HG03565 (cell line): ENCODE data around the gene ARFGAP3.

Source experiments
- ATAC-seq: cut with Tn5 transposase; IDR thresholded peaks from one replicate; pipeline ENCODE4 v1.9.1; 2021; ENCODE audit warnings: mild to moderate bottlenecking, moderate library complexity; ENCODE audit not compliant: unreplicated experiment

Gene ARFGAP3

DNA sequence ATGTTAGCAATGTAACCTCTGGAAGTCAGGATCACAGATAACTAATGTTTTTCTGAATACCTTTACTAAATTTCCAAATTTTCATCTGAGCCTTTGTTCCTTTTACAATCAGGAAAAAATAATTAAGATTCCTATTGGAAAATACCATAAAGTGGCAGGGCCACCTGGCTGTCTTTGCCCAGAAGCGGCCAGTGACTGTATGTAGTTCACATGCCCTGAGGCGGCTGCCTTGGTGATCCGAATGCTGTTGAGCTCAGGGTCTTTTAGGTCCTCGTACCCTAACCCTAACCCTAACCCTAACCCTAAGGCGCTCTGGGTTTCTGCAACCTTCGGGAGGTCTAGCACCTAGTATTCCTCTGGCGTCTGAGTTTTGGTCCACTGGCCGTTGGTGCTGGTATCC is 8.5 kb upstream of the ARFGAP3 start:
- no peak for ATAC-seq

DNA sequence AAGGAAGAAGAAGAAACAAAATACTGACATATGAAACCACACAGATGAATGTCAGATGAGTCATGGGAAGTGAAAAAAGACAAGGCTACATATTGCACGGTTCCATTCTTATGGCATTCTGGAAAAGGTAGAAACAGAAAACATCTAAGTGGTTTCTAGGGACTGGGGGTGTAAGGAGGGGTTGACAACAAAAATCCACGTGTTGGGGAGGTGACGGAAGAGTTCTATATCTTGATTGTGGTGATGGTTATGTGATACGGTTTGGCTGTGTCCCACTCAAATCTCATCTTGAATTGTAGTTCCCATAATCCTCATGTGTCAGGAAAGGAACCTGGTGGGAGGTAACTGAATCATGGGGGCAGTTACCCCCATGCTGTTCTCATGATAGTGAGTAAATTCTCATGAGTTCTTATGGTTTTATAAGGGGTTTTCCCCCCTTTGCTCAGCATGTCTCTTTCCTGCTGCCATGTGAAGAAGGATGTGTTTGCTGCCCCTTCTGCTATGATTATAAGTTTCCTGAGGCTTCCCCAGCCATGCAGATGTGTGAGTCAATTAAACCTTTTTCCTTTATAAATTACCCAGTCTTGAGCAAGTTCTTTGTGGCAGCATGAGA is 6.4 kb upstream of the ARFGAP3 start:
- ATAC-seq: no peak

DNA sequence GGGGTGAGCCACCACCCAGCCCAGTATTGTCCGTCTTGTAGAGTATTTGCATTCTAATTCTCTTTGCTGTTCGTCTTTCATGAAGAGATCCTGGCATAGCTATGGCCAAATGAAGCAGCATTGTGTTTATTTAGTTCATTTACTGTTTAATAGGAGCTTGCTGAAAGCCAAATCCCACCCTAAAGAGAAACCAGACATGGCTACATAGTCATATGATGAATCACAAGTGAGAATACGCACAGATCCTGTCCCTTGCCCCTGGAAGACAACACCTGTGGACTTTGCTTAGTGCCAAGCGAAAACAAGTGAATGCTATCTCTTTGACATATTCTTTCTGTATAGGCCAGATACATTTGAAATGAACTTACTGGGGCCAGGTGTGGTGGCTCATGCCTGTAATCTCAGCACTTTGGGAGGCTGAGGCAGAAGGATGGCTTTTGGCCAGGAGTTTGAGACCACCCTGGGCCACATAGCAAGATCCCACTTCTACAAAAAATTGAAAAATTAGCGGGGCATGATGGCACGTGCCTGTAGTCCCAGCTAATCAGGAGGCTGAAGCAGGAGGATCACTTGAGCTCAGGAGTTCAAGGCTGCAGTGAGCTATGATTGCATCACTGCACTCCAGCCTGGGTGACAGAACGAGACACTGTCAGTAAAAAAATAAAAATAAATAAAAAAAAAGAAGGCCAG is 5.1 kb upstream of the ARFGAP3 start:
- no peak for ATAC-seq

DNA sequence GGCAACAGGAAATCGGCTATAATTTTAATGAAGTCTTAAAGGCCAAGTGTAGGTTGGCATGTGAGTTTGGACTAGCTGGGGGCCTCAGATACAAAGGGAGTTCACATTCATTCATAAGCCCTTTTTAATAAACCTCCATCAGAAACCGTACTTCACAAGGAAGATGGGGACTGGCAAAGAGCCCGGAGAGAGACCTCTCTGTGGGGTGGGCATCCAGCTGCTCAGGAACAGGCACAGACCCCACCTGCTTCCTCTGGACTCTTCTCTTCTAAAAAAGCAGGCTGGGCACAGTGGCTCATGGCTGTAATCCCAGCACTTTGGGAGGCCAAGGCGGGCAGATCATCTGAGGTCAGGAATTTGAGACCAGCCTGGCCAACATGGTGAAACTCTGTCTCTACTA is 3.9 kb upstream of the ARFGAP3 start:
- no peak for ATAC-seq

- ATAC-seq: no peak
Measured at GRCh38 chr22:42857845-42858481, 890 bp upstream of the ARFGAP3 start.

DNA sequence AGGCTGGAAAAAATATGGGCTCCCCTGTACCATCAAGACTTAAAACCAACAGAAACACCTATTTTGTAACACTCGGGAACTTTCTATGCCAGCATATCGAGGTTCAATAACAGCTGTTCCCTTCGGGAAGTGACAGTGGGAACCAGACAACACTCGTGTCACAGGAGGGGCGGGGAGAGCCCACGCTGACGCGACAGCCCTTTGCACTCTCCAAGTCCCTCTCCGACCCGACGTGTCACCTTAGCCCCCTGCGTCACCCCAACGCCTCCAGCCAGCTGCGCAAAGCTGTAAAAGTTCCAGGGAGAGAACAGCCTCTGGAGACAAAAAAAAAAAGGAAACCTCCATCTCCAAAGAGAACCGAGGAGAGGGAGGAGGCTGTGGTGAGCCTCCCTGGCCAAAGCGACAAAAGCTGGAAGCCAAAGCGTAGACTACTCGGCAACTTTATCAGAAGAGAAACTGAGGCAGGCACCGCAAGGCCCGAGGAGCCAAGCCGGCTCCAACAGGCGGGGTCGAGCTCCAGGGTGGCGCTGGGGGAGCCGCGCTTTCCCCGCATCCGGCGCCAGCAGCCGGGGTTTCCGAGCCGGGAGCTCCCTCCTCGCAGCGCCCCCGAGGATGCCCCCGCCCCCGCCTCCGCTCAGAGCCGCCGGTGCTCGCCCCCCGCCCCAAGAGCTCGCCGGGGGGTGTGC is 751 bp downstream of the ARFGAP3 start:
- peak; percentile 17 for ATAC-seq

DNA sequence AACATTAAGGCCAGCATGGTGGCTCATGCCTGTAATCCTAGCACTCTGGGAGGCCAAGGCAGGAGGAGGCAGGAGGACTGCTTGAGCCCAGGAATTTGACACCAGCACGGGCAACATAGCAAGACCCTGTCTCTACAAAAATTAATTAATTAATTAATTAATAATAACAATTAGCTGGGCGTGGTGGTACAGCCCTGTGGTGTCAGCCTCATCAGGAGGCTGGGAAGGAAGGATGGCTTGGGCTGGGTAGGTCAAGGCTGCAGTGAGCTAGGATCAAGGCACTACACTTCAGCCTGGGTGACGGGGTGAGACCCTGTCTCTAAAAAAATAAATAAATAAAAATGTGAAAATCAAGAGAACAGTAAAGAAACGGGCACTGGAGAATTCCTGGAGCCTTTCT is 1.4 kb downstream of the ARFGAP3 start:
- ATAC-seq: no peak

DNA sequence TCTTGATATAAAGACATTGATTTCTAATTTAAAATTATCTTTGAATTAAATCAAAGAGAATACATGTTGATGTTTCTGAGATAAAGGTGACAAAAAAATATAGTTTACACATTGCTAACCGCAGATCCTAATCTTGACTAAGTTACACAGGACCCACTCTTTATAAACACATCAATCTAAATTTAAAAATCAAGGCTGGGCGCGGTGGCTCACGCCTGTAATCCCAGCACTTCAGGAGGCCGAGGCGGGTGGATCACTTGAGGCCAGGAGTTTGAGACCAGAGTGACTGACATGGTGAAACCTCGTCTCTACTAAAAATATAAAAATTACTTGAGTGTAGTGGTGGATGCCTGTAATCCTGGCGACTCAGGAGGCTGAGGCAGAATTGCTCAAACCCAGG is 1.9 kb downstream of the ARFGAP3 start:
- ATAC-seq: no peak

DNA sequence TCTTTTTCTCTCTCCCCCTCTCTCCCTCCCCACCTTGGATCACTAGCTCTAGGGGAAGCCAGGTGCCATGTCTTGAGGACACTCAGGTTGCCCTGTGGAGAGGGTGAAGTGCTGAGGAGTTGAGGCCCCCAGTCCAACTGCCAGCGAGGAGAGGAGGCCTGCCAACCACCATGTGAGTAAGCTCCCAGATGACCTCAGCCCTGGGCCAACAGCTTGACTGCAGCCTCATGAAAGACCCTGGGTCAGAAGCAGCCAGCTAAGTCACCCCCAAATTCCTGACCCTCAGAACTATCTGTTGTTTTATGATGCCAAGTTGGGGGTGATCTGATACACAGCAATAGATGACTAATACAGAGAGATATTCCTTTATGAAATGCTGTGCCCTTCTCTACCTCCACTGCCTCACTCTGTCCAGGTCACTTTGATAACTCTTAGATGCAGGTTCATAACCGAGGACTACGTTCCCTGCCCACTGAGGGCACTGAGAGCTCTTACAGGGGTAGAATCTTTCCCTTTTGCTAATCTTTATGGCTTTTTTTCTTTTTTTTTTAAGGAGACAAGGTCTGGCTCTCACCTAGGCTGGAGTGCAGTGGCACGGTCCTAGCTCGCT is 8.0 kb downstream of the ARFGAP3 start:
- ATAC-seq: no peak

GRCh38 chr22:42847110-42847509 is 10.0 kb downstream of the ARFGAP3 start:
- no peak for ATAC-seq

DNA sequence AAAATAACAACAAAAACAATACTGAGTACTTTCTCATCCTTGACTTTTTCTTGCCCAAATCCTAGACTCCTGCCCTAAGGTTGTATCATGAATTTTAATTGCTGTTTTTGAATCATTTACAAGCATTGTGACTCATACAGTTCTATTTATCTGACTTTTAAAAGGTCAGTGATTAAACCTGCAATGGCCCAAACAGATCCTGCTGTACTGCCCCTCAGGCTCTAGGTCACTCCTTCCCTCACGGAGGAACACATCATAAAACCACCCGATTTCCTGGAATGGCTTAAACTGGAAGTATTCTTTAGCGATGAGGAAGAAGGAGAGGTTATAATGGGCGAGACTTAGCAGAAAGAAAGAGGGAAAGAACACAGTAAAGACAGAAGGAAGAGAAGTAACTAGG is 12.3 kb downstream of the ARFGAP3 start:
- ATAC-seq: no peak

DNA sequence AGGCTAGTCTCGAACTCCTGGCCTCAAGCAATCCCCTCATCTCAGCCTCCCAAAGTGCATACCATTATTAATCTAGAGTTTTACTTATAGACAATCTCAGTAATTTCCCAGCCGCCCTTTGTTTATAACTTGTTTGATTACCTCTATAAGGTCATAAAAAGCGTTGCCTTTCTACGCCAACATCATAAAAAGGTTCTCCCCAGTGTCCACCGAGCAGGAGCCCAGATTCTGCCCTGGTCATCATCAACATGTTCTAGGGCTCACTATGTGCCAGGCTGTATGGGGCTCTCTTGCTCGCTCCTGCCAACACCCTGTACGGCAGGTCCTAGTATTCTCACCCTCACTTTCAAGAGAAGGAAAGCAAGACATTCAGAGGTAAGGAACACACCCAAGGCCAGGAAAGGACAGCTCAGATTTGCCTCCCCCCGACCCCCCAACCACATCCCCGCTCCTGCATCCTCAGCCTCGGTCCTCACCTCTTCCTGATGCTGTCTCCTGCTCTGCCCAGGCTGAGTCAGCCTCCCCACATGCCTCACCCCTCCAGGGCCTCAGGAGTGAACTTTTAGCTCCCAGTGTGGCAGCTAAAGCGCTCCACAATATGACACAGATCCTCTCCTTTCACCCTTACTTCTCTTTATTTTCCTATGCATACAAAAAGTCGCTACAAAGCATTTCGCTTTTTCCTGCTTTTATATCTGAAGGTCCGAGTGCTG is 14.3 kb downstream of the ARFGAP3 start:
- ATAC-seq: no peak

DNA sequence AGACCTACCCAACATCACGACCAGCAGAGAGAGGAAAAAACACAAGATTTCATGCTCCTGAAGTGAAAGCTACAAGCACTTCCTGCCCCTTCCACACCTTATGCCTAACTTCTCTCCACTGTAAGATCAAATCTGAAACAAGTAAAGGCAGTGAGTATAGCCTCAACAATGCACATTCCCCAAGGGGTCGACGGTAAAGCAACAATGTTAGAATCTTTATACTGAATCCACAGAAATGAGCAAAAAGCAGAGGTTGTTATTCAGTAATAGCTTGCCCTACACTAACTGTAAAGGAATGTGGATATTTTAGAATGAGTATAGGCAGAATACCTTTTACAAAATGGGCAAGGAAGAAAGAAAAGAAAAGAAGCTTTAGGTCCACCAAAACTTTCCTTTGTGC is 15.6 kb downstream of the ARFGAP3 start:
- no peak for ATAC-seq

DNA sequence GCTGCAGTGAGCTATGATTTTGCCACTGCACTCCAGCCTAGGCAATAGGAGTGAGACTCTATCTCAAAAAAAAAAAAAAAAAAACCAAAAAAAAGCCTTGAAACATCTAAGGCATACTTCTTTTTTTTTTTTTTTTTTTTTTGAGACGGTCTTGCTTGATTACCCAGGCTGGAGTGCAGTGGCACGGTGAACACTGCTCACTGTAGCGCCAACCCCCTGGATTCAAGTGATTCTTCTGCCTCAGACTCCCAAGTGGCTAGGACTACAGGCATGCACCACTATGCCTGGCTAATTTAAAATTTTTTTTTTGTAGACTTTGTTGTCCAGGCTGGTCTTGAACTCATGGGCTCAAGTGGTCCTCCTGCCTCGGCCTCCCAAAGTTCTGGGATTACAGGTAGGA is 19.5 kb downstream of the ARFGAP3 start:
- ATAC-seq: no peak

- no peak for ATAC-seq
Measured at GRCh38 chr22:42836026-42836425, 21.0 kb downstream of the ARFGAP3 start.

GRCh38 chr22:42834177-42834949 is 22.7 kb downstream of the ARFGAP3 start:
- no peak for ATAC-seq

DNA sequence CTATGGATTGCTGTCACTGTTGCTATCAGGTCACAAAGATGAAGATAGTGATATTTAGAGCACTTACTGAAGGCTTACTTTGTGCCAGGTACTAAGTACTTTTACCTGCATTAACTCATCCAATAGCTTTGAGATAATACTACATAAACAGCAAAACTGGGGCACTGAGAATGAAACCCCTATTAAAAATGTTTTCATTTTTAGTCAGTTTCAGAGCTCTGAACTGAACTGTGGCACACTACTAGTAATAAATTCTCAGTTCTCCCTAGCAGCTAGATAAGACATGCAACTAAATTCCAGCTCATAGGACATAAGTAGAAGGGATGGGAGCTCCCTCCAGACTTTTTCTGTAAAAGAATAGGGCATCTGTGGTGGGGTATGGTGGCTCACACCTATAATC is 24.0 kb downstream of the ARFGAP3 start:
- ATAC-seq: no peak

GRCh38 chr22:42831712-42832111 is 25.4 kb downstream of the ARFGAP3 start:
- no peak for ATAC-seq

GRCh38 chr22:42830161-42830560 is 26.9 kb downstream of the ARFGAP3 start:
- no peak for ATAC-seq

GRCh38 chr22:42829302-42829701 is 27.8 kb downstream of the ARFGAP3 start:
- no peak for ATAC-seq
